Activated CD8-positive, alpha-beta memory T cell treated with anti-CD3 and anti-CD28 coated beads, Interleukin-2, amount 10 ng/mL, durations not matched to agents 7 days and 5 days (primary cell): ENCODE results near the gene TMCO4. TPM values are rescaled to one million over a fixed set of nuclear protein-coding genes. Genes with fewer than 3 reads are reported as not detected.

Experiments used
- ATAC-seq: fragments of 150-1000 bp; cut with Tn5 transposase; one replicate; pipeline ENCODE4 v1.10.0; 2021; ENCODE audit warnings: moderate library complexity
- CTCF ChIA-PET: fragments of 350-600 bp; sonication (Branson Sonifier 250); formaldehyde crosslinking; loops from one replicate; lab custom pipeline; 2021; ENCODE audit warnings: antibody characterized with exemption; lab: Charles Lee
- DNase-seq: peaks from one replicate; pipeline ENCODE4 v3.0.0-alpha.2; 2020
- H3K27ac Mint-ChIP-seq: one replicate; pipeline ENCODE4 v1.8.0; 2021; ENCODE audit warnings: mild to moderate bottlenecking, mixed read lengths
- H3K27me3 Mint-ChIP-seq: one replicate; pipeline ENCODE4 v1.8.0; 2021; ENCODE audit warnings: mixed read lengths
- H3K36me3 Mint-ChIP-seq: one replicate; pipeline ENCODE4 v1.8.0; 2021; ENCODE audit warnings: mild to moderate bottlenecking, mixed read lengths
- H3K4me1 Mint-ChIP-seq: one replicate; pipeline ENCODE4 v1.8.0; 2021; ENCODE audit warnings: mixed read lengths
- H3K4me3 Mint-ChIP-seq: one replicate; pipeline ENCODE4 v1.8.0; 2021; ENCODE audit warnings: mild to moderate bottlenecking, moderate library complexity, mixed read lengths
- H3K9me3 Mint-ChIP-seq: one replicate; pipeline ENCODE4 v1.8.0; 2022; ENCODE audit warnings: low read depth, mixed read lengths
- total RNA-seq, 2 experiments: library from RNA; stranded (reverse); gene quantifications; one replicate each; pipeline ENCODE4 v1.2.3, GENCODE V29; 2021

TMCO4 gene
- total RNA-seq, 2 experiments from 2014 or later, result 18.4 to 18.6 TPM

DNA sequence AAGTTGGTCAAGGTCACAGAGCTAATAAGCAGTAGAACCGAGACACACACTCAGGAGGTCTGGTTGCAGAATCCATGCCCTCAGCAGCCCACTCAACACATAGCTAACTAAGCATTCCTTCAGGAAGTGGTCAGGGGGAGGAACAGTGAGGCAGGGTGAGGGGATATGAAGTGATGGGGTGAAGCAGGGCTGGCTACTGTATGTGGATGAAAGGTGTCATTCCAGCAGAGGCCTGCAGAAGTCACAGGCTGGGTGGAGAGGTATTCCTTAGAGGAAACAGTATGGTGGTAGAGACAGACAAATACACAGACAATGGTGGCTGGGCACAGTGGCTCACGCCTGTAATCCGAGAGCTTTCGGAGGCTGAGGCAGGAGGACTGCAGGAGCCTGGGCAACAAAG is 14.1 kb downstream of the TMCO4 start:
- no peak for DNase-seq
- peaks cover 11% of the 10 kb centered on the region for H3K36me3 Mint-ChIP-seq
- H3K4me1 Mint-ChIP-seq, result no peaks in the 10 kb centered on the region
- H3K27ac Mint-ChIP-seq, result no peak overlapping the region
- H3K4me3 Mint-ChIP-seq, result no peak overlapping the region
- H3K9me3 Mint-ChIP-seq, result no peaks in the 10 kb centered on the region
- CTCF ChIA-PET, result no interaction called here
- ATAC-seq, result no peak
- H3K27me3 Mint-ChIP-seq, result no peaks in the 10 kb centered on the region

DNA sequence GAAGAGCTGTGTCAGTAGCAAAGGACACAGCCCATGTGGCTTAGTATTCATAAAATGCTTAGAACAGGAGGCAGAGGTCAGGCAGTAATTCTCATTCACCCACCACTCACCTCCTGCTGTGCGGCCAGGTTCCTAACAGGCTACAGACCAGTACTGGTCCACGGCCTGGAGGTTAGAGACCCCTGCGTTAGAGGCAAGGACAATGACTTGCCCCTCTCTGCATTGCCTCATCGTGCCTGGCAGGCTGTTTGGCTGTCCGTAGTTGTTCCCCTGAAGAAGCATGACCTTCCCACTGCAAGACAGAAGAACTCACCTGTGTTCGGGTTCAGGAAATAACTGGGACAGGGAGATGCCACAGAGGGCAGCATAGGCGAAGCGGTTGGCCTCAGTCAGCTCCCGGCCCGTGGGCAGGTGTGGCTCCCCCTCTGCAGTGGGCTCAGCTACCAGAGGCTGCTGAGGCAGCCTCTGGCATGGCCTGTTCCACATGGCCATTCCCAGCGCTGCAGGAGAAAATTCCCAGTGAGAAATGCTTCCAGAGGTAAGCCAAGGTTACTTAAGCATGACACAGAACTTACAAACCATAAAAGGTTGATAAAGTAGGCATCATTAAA is 19.3 kb downstream of the TMCO4 start:
- Mint-ChIP-seq H3K4me3 (no peak overlapping the region), H3K9me3 (no peaks in the 10 kb centered on the region), H3K36me3 (peaks cover 26% of the 10 kb centered on the region), H3K4me1 (no peaks in the 10 kb centered on the region), H3K27me3 (no peaks in the 10 kb centered on the region), H3K27ac (no peak overlapping the region)
- DNase-seq (no peak), ATAC-seq (no peak)
- CTCF ChIA-PET, result no interaction called here

DNA sequence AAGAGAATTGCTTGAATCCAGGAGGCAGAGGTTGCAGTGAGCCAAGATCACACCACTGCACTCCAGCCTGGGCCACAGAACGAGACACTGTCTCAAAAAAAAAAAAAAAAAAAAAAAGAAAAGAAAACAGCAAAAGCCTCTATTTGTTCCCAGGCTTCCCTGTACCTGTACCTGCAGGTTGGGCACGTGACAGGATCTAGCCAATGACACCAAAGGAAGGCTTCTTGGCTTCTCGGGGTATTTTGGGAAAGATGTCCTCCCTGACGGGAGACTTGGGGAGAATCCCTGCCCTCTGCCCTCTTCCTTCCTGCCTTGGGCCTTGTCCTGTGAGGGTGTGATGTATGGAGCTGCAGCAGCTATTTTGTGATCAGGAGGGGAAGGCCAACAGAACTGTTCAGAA is 22.8 kb downstream of the TMCO4 start:
- DNase-seq (no peak), ATAC-seq (no peak)
- Mint-ChIP-seq H3K36me3 (peaks cover 22% of the 10 kb centered on the region), H3K4me3 (no peak overlapping the region), H3K4me1 (no peaks in the 10 kb centered on the region), H3K27ac (no peak overlapping the region), H3K9me3 (no peaks in the 10 kb centered on the region), H3K27me3 (no peaks in the 10 kb centered on the region)
- CTCF ChIA-PET, result interaction anchor here (0.6 kb wide), 1 partner anchor 436 kb away, joined by 3 read pairs; no protein-coding TSS in a partner anchor

DNA sequence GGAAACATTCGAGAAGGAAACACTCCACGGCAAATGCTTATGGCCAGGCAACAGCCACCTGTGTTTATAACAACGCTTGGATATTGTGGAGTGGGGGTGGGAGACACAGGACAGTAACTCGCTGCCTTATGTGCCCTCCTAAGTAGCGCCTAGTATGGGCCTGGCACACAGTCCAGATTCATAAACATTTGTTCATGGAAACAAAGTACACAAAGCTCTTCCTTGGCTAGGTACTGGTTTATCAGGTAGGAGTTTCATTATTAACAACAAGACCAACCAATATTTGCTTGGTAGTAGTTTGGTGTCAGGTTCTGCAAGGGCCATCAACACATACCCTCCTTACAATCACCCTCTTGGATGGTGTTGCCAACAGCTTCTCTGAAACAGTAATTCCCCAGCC is 23.4 kb downstream of the TMCO4 start:
- Mint-ChIP-seq H3K36me3 (peaks cover 22% of the 10 kb centered on the region), H3K27me3 (no peaks in the 10 kb centered on the region), H3K9me3 (no peaks in the 10 kb centered on the region), H3K27ac (no peak overlapping the region), H3K4me1 (no peaks in the 10 kb centered on the region), H3K4me3 (no peak overlapping the region)
- CTCF ChIA-PET, result no interaction called here
- DNase-seq (no peak), ATAC-seq (no peak)

DNA sequence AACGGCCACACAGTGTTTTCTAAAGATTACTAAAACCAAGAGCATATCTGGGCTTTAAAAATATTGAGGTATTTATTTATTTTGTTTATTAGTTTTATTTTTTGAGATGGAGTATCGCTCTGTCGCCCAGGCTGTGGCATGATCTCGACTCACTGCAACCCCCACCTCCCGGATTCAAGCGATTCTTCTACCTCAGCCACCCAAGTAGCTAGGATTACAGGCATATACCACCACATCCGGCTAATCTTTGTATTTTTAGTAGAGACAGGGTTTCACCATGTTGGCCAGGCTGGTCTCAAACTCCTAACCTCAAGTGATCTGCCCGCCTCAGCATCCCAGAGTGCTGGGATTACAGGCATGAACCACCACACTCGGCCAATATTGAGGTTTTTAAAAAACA is 23.9 kb downstream of the TMCO4 start:
- ATAC-seq, result no peak
- no peak for DNase-seq
- no peaks in the 10 kb centered on the region for H3K9me3 Mint-ChIP-seq
- H3K4me3 Mint-ChIP-seq, result no peak overlapping the region
- H3K27me3 Mint-ChIP-seq, result no peaks in the 10 kb centered on the region
- H3K36me3 Mint-ChIP-seq, result peaks cover 22% of the 10 kb centered on the region
- CTCF ChIA-PET, result no interaction called here
- H3K4me1 Mint-ChIP-seq, result no peaks in the 10 kb centered on the region
- H3K27ac Mint-ChIP-seq, result no peak overlapping the region

DNA sequence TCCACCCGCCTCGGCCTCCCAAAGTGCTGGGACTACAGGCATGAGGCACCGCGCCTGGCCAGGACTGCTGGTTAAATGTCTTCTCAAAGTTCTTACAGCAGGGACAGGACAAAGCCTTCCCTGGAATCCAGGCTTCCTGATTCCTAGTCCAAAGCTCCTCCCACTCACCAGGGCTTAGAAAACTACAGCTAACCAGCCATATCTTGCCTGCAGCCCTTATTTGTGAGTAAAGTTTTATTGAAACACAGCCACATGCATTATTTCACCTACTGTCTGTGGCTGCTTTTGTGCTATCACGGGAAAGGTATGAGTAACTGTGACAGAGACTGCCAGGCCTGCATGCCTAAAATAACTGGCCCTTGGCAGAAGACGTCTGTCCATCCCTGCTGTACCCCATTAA is 24.4 kb downstream of the TMCO4 start:
- no peak for ATAC-seq
- Mint-ChIP-seq H3K4me3 (no peak overlapping the region), H3K27ac (no peak overlapping the region), H3K36me3 (peaks cover 22% of the 10 kb centered on the region), H3K4me1 (no peaks in the 10 kb centered on the region), H3K27me3 (no peaks in the 10 kb centered on the region), H3K9me3 (no peaks in the 10 kb centered on the region)
- CTCF ChIA-PET, result no interaction called here
- DNase-seq, result no peak

DNA sequence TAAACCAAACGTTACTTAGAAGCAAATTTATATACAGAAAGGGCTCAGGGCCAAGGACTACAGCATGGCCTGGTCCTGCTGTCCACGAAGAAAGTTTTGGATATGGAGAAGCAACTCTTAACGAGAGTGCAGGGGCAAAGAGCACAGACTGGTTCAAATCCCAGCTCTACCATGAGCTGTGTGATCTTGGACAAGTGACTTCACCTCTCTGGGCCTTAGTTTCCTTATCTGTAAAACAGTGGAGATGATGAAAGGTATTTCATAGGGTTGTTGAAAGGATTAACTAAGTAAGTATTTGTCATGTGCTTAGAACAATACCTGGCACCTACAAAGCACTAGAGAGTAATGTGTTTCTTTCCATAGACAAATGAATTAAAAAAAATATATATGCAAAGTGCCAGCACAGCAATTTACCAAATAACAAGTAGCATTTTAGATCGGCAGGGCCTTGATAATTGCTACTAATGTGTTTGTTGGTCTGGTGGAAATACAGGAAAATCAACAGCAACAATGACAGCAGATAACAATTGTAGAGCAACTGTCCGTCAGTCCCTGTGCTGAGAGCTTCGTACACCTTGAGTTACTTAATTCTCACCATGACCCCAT is 25.4 kb downstream of the TMCO4 start:
- no peak overlapping the region for H3K4me3 Mint-ChIP-seq
- peaks cover 15% of the 10 kb centered on the region for H3K36me3 Mint-ChIP-seq
- CTCF ChIA-PET, result no interaction called here
- no peak overlapping the region for H3K27ac Mint-ChIP-seq
- no peaks in the 10 kb centered on the region for H3K9me3 Mint-ChIP-seq
- no peaks in the 10 kb centered on the region for H3K4me1 Mint-ChIP-seq
- no peaks in the 10 kb centered on the region for H3K27me3 Mint-ChIP-seq
- ATAC-seq, result no peak
- DNase-seq, result no peak

DNA sequence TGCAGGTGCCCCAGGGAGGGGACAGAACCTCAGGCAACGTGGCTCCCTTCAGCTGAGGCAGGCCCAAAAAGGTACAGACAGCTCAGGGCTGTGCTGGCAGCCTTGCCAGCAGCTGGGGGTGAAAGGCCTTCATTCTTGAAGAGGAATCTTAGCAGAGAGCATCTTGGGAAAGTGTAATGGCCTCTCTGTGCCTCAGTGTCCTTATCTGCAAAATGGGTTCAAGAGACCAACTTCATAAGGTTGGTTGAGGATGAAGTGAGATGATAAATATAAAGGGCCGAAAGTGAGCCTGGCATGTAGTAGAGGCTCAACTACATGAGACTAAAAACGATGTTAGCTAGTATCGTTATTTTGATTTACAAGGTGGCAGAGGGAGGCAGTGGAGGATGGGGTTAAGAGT is 26.2 kb downstream of the TMCO4 start:
- Mint-ChIP-seq H3K27ac (no peak overlapping the region), H3K27me3 (no peaks in the 10 kb centered on the region), H3K9me3 (no peaks in the 10 kb centered on the region), H3K4me3 (no peak overlapping the region), H3K4me1 (no peaks in the 10 kb centered on the region), H3K36me3 (peaks cover 8% of the 10 kb centered on the region)
- DNase-seq (no peak), ATAC-seq (no peak)
- CTCF ChIA-PET, result no interaction called here

DNA sequence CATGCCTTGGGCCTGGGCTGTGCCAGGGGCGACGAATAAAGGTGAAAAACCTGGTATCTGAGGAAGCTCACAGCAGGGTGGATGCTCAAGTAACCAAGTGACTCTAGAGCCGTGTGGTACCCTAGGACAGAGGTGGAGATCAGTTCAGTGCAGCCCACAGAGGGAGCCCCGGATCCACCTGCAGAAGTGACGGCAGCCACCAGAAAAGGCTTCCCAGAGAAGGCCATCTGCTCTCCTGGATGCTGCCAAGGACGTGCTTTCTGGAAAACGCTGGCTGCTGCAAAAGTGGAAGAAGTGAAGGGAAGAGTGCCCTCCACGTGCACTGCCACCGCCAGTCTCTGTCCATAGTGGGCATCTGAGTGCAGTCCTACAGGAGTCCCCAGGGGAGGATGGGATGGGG is 27.7 kb downstream of the TMCO4 start:
- Mint-ChIP-seq H3K36me3 (peaks cover 1% of the 10 kb centered on the region), H3K9me3 (no peaks in the 10 kb centered on the region), H3K4me1 (no peaks in the 10 kb centered on the region), H3K4me3 (no peak overlapping the region), H3K27ac (no peak overlapping the region), H3K27me3 (no peaks in the 10 kb centered on the region)
- CTCF ChIA-PET, result no interaction called here
- ATAC-seq (no peak), DNase-seq (no peak)

DNA sequence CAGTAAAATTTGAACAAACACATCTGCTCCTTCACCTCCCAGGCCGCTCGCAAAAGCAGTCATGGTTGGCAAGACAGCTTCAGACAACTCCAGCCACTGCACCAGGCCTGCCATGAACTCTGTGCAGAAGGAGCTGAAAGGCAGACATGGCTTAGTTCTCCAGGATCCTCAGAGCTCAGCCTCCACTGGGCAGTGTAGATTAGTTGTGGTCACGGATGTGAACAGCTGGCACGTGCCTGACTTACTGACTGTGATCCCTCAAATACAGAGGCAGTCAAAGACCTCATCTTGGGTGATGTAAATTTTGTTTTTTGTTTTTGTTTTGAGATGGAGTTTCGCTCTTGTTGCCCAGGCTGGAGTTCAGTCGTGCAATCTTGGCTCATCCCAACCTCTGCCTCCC is 28.4 kb downstream of the TMCO4 start:
- CTCF ChIA-PET, result interaction anchor here (1.0 kb wide), 1 partner anchor 9 kb away, joined by 3 read pairs; no protein-coding TSS in a partner anchor
- H3K36me3 Mint-ChIP-seq, result no peaks in the 10 kb centered on the region

DNA sequence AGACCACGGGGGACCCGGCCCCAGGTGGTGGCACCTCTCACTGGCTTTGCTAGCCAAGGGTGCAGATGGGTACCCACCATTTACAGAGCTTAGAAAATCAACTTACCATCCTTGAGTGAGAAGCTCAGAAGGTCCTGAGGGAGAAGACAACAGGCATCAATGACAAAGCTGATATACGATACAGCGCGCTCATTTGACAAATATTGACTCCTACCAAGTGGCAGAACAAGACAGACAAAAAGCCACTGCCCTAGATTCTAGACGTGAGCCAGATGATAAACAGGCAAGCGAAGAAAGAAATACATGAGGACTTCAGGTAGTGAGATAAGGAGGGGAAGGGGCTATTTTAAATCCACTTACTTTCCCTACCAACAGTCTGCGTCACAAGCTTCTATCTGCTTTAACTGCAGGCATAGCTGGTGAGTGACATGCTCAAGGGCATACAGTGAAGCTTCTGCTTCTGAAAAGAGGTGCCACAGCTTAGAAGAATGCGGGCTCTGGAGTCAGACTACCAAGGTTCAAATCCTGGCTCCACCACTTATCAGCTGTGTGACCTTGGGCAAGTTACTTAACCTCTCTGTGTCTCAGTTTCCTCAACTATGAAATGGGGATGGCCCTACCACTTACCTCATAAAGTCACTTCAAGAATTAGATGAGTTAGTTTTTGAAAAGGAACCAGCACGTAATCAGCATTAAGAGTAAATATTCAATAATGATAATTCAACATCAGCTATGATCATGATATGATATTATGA is 29.1 kb downstream of the TMCO4 start:
- H3K9me3 Mint-ChIP-seq, result no peaks in the 10 kb centered on the region
- CTCF ChIA-PET, result interaction anchor here (1.0 kb wide), 1 partner anchor 9 kb away, joined by 3 read pairs; no protein-coding TSS in a partner anchor
- ATAC-seq (no peak), DNase-seq (no peak)
- no peak overlapping the region for H3K27ac Mint-ChIP-seq
- H3K36me3 Mint-ChIP-seq, result no peaks in the 10 kb centered on the region
- H3K27me3 Mint-ChIP-seq, result no peaks in the 10 kb centered on the region
- no peaks in the 10 kb centered on the region for H3K4me1 Mint-ChIP-seq
- H3K4me3 Mint-ChIP-seq, result no peak overlapping the region

More for the DNA sequence above, 28.4 kb downstream of the TMCO4 start:
- Mint-ChIP-seq H3K9me3 (no peaks in the 10 kb centered on the region), H3K4me3 (no peak overlapping the region), H3K4me1 (no peaks in the 10 kb centered on the region), H3K27ac (no peak overlapping the region), H3K27me3 (no peaks in the 10 kb centered on the region)
- no peak for DNase-seq
- ATAC-seq, result no peak

DNA sequence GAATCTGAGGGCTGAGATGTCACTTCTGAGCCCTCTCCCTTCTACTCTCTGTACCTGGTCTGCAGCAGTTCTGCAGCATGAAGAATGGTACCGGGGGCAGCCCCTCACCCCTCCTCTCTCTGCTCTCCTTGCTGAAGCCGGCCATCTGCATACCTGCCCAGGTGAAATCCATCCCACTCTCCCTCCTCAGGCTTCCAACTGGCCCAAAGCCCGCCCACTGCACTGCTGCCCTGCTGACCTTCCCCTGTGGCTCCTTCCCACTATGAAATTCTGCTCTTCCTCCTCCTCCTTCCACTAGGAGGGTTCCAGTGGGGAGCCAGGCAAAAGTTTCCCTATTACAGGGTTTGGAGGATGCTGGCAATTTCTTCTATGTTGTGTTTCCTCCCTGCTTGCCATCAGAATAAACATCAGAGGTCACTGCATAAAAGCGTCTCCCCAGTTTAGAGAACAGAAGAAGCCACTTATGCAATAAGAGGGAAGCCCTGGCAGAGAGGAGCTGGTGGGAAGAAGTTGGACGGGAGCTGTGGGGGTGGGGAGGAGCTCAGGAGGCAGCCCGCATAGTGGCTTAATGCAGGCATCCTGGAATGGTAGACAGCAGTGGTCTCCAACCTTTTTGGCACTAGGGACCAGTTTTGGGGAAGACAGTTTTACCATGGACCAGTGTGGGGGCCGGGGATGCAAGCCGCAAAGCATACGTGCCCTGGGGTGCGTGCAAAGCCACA is 30.3 kb downstream of the TMCO4 start:
- no peaks in the 10 kb centered on the region for H3K36me3 Mint-ChIP-seq
- no peak overlapping the region for H3K4me3 Mint-ChIP-seq
- DNase-seq, result no peak
- ATAC-seq, result no peak
- no peaks in the 10 kb centered on the region for H3K9me3 Mint-ChIP-seq
- CTCF ChIA-PET, result no interaction called here
- H3K27ac Mint-ChIP-seq, result no peak overlapping the region
- H3K27me3 Mint-ChIP-seq, result no peaks in the 10 kb centered on the region
- no peaks in the 10 kb centered on the region for H3K4me1 Mint-ChIP-seq

DNA sequence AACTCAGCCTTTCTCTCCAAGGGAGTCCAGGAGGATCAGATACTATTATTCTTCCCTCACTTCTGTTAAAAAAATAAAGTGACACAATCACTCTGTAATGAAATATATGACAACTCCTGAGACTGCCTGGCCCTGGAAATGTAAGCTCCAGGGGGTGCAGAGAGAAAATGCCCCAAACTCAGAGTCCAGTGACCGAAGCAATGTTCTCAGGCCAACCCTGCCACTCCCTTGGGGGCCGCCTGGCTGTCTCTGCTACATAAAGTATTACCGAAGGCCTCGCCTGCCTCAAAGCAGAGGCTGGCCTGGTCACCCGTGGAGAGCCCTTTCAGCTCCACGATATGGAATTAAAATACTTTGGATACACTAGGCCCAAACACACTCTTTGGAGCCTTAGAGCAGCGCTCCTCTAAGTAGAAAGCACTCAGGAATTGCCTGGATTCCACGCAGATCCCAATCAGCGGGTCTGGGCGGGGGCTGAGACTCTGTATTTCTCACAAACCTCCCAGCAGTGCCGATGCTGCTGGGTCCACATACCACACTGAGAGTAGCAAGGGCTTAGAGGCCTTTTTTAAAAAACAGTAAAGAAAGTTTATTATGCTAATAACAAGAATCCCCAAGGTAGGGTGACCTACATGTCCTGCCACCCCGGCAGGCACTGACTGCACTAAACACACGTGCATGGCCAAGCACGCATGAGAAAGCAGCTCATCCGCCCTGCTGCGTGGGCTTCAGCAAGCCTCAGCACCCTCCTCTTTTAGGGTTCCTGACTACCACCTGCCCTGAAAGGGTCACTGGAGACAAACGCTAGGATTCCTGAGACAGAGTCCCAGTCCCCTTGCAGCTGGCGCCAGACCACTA is 31.1 kb downstream of the TMCO4 start:
- CTCF ChIA-PET, result interaction anchor here (0.8 kb wide), 1 partner anchor 107 kb away, joined by 3 read pairs; no protein-coding TSS in a partner anchor
- ATAC-seq, result no peak
- Mint-ChIP-seq H3K27ac (no peak overlapping the region), H3K27me3 (no peaks in the 10 kb centered on the region), H3K4me3 (no peak overlapping the region), H3K36me3 (no peaks in the 10 kb centered on the region), H3K9me3 (no peaks in the 10 kb centered on the region), H3K4me1 (no peaks in the 10 kb centered on the region)
- no peak for DNase-seq
